Measurements from ENCODE around the gene NOL4L.

GRCh38 chr20:32509639-32510066, 75.5 kb downstream of the NOL4L start:
- TF ChIP-seq CTCF (conservative IDR thresholded peaks at IDR 0.05) (no peak), ZFX (IDR thresholded peaks at IDR 0.05) (no peak)

All from C4-2B (cell line).